ENCODE data around the gene FBXO22. TPM values are rescaled to one million over a fixed set of nuclear protein-coding genes. Genes with fewer than 3 reads are reported as not detected.
A peak's percentile ranks its signal among the peaks of the same experiment; 100 is the strongest.

FBXO22 gene
- total RNA-seq (2014; rRNA removed), result 41.1 and 51.4 TPM in 2 replicates
- percentile 75 among the genes with signal in this experiment for Bru-seq, nascent RNA
- BruChase-seq, experiment 1, labeled RNA remaining after a 6-hour chase, result percentile 70 among the genes with signal in this experiment
- BruChase-seq, experiment 2, labeled RNA remaining after a 2-hour chase, result percentile 85 among the genes with signal in this experiment
- long read RNA-seq, full-length matches to known transcripts, result 39 of 50 reads
- long read RNA-seq, partial matches to known transcripts, result 3 of 50 reads
- long read RNA-seq, other reads (novel, unspliced or antisense), result 8 of 50 reads

GRCh38 chr15:75903331-75904239 is at the start of gene FBXO22:
Gene FBXO22, plus strand, starts transcription at chr15:75903878. Its CDS starts 86 bp downstream, at chr15:75903964.
- Histone ChIP-seq H2AFZ (ENCODE audit: low read length) (peak within 1 kb of the TSS; percentile 88), H3F3A (ENCODE audit: low read length, unreplicated experiment) (no peaks in the 10 kb centered on the region), H3K9ac (ENCODE audit: low read length) (peak within 1 kb of the TSS; percentile 83), H3K27me3 (ENCODE audit: low read length) (no peaks in the 10 kb centered on the region), H4K20me1 (ENCODE audit: low read length) (no peaks in the 10 kb centered on the region), H3K27ac (ENCODE audit: low read length) (peak within 1 kb of the TSS; percentile 75), H3K9me2 (replicated peaks; ENCODE audit: low read length) (no peaks in the 10 kb centered on the region), H3K79me2 (ENCODE audit: low read length) (peaks cover 47% of the 10 kb centered on the region), H3K4me3 (ENCODE audit: low read length) (peak within 1 kb of the TSS; percentile 94), H3K9me3 (ENCODE audit: low read length) (no peaks in the 10 kb centered on the region), H3K4me1 (ENCODE audit: insufficient read depth, low read length) (peaks cover 21% of the 10 kb centered on the region; the same call in 1 of the 2 replicates), H3K4me2 (ENCODE audit: low read length) (peak within 1 kb of the TSS; percentile 91), H3K36me3 (ENCODE audit: low read depth, low read length) (peaks cover 8% of the 10 kb centered on the region; the same call in 1 of the 2 replicates)
- POLR2A ChIA-PET (ENCODE audit: unreplicated experiment), result interaction anchor here (0.6 kb wide), 3 partner anchors 17 to 134 kb away, joined by 3 to 6 read pairs (median 4); partner anchors contain the start of gene UBE2Q2
- TF ChIP-seq EZH2 (IDR thresholded peaks at IDR 0.05; ENCODE audit: low read length, unreplicated experiment) (no peak), EZH2phosphoT487 (IDR thresholded peaks at IDR 0.05; ENCODE audit: borderline replicate concordance, low read length) (no peak), CTCF (conservative IDR thresholded peaks at IDR 0.05; ENCODE audit: low read depth, low read length) (no peak)
- CTCF ChIA-PET, result interaction anchor here (1.0 kb wide), 1 partner anchor 155 kb away, joined by 3 read pairs; no protein-coding TSS in a partner anchor
- BruUV-seq (replicated peaks), result TSS peak; percentile 91
- DNase-seq, result peak; percentile 95
- ATAC-seq, result peak; percentile 96
- intact Hi-C loops (cut with micrococcal nuclease), result no loop called here

- Histone ChIP-seq H3K9ac (ENCODE audit: low read length) (no peak overlapping the region), H3K4me2 (ENCODE audit: low read length) (no peak overlapping the region), H2AFZ (ENCODE audit: low read length) (no peak overlapping the region), H3F3A (ENCODE audit: low read length, unreplicated experiment) (no peaks in the 10 kb centered on the region), H3K4me1 (ENCODE audit: insufficient read depth, low read length) (no peaks in the 10 kb centered on the region), H3K9me2 (replicated peaks; ENCODE audit: low read length) (no peaks in the 10 kb centered on the region), H3K36me3 (ENCODE audit: low read depth, low read length) (no peaks in the 10 kb centered on the region; the same call in 1 of the 2 replicates), H3K4me3 (ENCODE audit: low read length) (no peak overlapping the region), H3K79me2 (ENCODE audit: low read length) (peaks cover 7% of the 10 kb centered on the region), H3K27ac (ENCODE audit: low read length) (no peak overlapping the region), H4K20me1 (ENCODE audit: low read length) (0 out of 2 replicates have a peak, but pooled peaks cover 3% of the 10 kb centered on the region), H3K9me3 (ENCODE audit: low read length) (no peaks in the 10 kb centered on the region), H3K27me3 (ENCODE audit: low read length) (no peaks in the 10 kb centered on the region)
- BruUV-seq (replicated peaks), result no TSS peak
- TF ChIP-seq EZH2 (IDR thresholded peaks at IDR 0.05; ENCODE audit: low read length, unreplicated experiment) (no peak), EZH2phosphoT487 (IDR thresholded peaks at IDR 0.05; ENCODE audit: borderline replicate concordance, low read length) (no peak), CTCF (conservative IDR thresholded peaks at IDR 0.05; ENCODE audit: low read depth, low read length) (no peak)
- ChIA-PET CTCF (no interaction called here), POLR2A (ENCODE audit: unreplicated experiment) (no interaction called here)
- intact Hi-C loops (cut with micrococcal nuclease), result no loop called here
- no peak for DNase-seq
- ATAC-seq, result no peak
Measured at GRCh38 chr15:75857886-75858285, 45.8 kb upstream of the FBXO22 start.
